Measurements from ENCODE around the gene HES4.
A peak's percentile ranks its signal among the peaks of the same experiment; 100 is the strongest.
"Not testable (repeated sequence)": the region's sequence is repeated elsewhere in the genome, so short reads cannot be mapped to it uniquely, and the experiment has no call there.

The HES4 gene

GRCh38 chr1:1021920-1022259 is 22.0 kb upstream of the HES4 start:
- Histone ChIP-seq H3K4me3 (ENCODE audit: low read length) (no peak overlapping the region), H3K27ac (ENCODE audit: low read length) (no peak overlapping the region), H3K4me1 (ENCODE audit: insufficient read depth, low read length) (peaks cover 25% of the 10 kb centered on the region), H3K36me3 (ENCODE audit: insufficient read depth, low read depth, low read length) (peaks cover 21% of the 10 kb centered on the region; the same call in 1 of the 2 replicates), H3K27me3 (ENCODE audit: insufficient read depth, low read length) (no peaks in the 10 kb centered on the region; the same call in 1 of the 2 replicates), H3K9ac (ENCODE audit: low read depth, low read length) (no peak overlapping the region), H3K9me3 (ENCODE audit: insufficient read depth, low read depth, low read length) (no peaks in the 10 kb centered on the region)

GRCh38 chr1:1021010-1021919 is 21.4 kb upstream of the HES4 start:
- H3K9ac ChIP-seq (ENCODE audit: low read depth, low read length): peak overlapping the region; percentile 45; the same call in 1 of the 2 replicates
- no peaks in the 10 kb centered on the region for H3K9me3 ChIP-seq (ENCODE audit: insufficient read depth, low read depth, low read length)
- H3K4me1 ChIP-seq (ENCODE audit: insufficient read depth, low read length): peaks cover 22% of the 10 kb centered on the region
- no peaks in the 10 kb centered on the region; the same call in 1 of the 2 replicates for H3K27me3 ChIP-seq (ENCODE audit: insufficient read depth, low read length)
- peaks cover 21% of the 10 kb centered on the region; the same call in 1 of the 2 replicates for H3K36me3 ChIP-seq (ENCODE audit: insufficient read depth, low read depth, low read length)
- H3K27ac ChIP-seq (ENCODE audit: low read length): no peak overlapping the region
- H3K4me3 ChIP-seq (ENCODE audit: low read length): peak overlapping the region; percentile 66

GRCh38 chr1:1020415-1021009 is 20.6 kb upstream of the HES4 start:
- no peaks in the 10 kb centered on the region for H3K9me3 ChIP-seq (ENCODE audit: insufficient read depth, low read depth, low read length)
- H3K36me3 ChIP-seq (ENCODE audit: insufficient read depth, low read depth, low read length): peaks cover 17% of the 10 kb centered on the region; the same call in 1 of the 2 replicates
- H3K9ac ChIP-seq (ENCODE audit: low read depth, low read length): peak overlapping the region; percentile 45; the same call in 1 of the 2 replicates
- peaks cover 22% of the 10 kb centered on the region for H3K4me1 ChIP-seq (ENCODE audit: insufficient read depth, low read length)
- no peaks in the 10 kb centered on the region; the same call in 1 of the 2 replicates for H3K27me3 ChIP-seq (ENCODE audit: insufficient read depth, low read length)
- peak overlapping the region; percentile 66; the same call in 1 of the 2 replicates for H3K4me3 ChIP-seq (ENCODE audit: low read length)
- H3K27ac ChIP-seq (ENCODE audit: low read length): no peak overlapping the region

GRCh38 chr1:1020000-1020404 is 20.1 kb upstream of the HES4 start, which contains the start of gene AGRN:
TSS of gene AGRN (plus strand) at chr1:1020120. CDS start at chr1:1020173, 53 bp downstream.
- peak within 1 kb of the TSS; percentile 45; the same call in 1 of the 2 replicates for H3K9ac ChIP-seq (ENCODE audit: low read depth, low read length)
- peaks cover 17% of the 10 kb centered on the region; the same call in 1 of the 2 replicates for H3K36me3 ChIP-seq (ENCODE audit: insufficient read depth, low read depth, low read length)
- no peaks in the 10 kb centered on the region; the same call in 1 of the 2 replicates for H3K27me3 ChIP-seq (ENCODE audit: insufficient read depth, low read length)
- H3K27ac ChIP-seq (ENCODE audit: low read length): no peak within 1 kb of the TSS
- H3K4me3 ChIP-seq (ENCODE audit: low read length): peak within 1 kb of the TSS; percentile 66
- no peaks in the 10 kb centered on the region for H3K9me3 ChIP-seq (ENCODE audit: insufficient read depth, low read depth, low read length)
- H3K4me1 ChIP-seq (ENCODE audit: insufficient read depth, low read length): peaks cover 17% of the 10 kb centered on the region

- Histone ChIP-seq H3K9ac (ENCODE audit: low read depth, low read length) (no peak overlapping the region), H3K9me3 (ENCODE audit: insufficient read depth, low read depth, low read length) (no peaks in the 10 kb centered on the region), H3K27me3 (ENCODE audit: insufficient read depth, low read length) (peaks cover 2% of the 10 kb centered on the region; the same call in 1 of the 2 replicates), H3K27ac (ENCODE audit: low read length) (no peak overlapping the region), H3K4me1 (ENCODE audit: insufficient read depth, low read length) (peaks cover 16% of the 10 kb centered on the region), H3K36me3 (ENCODE audit: insufficient read depth, low read depth, low read length) (peaks cover 17% of the 10 kb centered on the region; the same call in 1 of the 2 replicates), H3K4me3 (ENCODE audit: low read length) (no peak overlapping the region)
Observed at GRCh38 chr1:1019122-1019999, 19.5 kb upstream of the HES4 start.

- Histone ChIP-seq H3K36me3 (ENCODE audit: insufficient read depth, low read depth, low read length) (peaks cover 14% of the 10 kb centered on the region; the same call in 1 of the 2 replicates), H3K27me3 (ENCODE audit: insufficient read depth, low read length) (peaks cover 13% of the 10 kb centered on the region; the same call in 1 of the 2 replicates), H3K4me1 (ENCODE audit: insufficient read depth, low read length) (peaks cover 14% of the 10 kb centered on the region; the same call in 1 of the 2 replicates)
- H3K4me3 ChIP-seq (ENCODE audit: low read length); H3K9me3 ChIP-seq (ENCODE audit: insufficient read depth, low read depth, low read length); H3K9ac ChIP-seq (ENCODE audit: low read depth, low read length); H3K27ac ChIP-seq (ENCODE audit: low read length): not testable (repeated sequence)
Observed at GRCh38 chr1:1018321-1018685, 18.4 kb upstream of the HES4 start.

GRCh38 chr1:1017397-1018320 is 17.8 kb upstream of the HES4 start:
- H3K9ac ChIP-seq (ENCODE audit: low read depth, low read length); H3K4me3 ChIP-seq (ENCODE audit: low read length); H3K36me3 ChIP-seq (ENCODE audit: insufficient read depth, low read depth, low read length); H3K9me3 ChIP-seq (ENCODE audit: insufficient read depth, low read depth, low read length); H3K27ac ChIP-seq (ENCODE audit: low read length): not testable (repeated sequence)
- H3K4me1 ChIP-seq (ENCODE audit: insufficient read depth, low read length): peaks cover 14% of the 10 kb centered on the region; the same call in 1 of the 2 replicates
- peaks cover 13% of the 10 kb centered on the region; the same call in 1 of the 2 replicates for H3K27me3 ChIP-seq (ENCODE audit: insufficient read depth, low read length)

- Histone ChIP-seq H3K4me1 (ENCODE audit: insufficient read depth, low read length) (peaks cover 9% of the 10 kb centered on the region; the same call in 1 of the 2 replicates), H3K4me3 (ENCODE audit: low read length) (peak overlapping the region; percentile 57; the same call in 1 of the 2 replicates), H3K9ac (ENCODE audit: low read depth, low read length) (peak overlapping the region; percentile 41; the same call in 1 of the 2 replicates), H3K36me3 (ENCODE audit: insufficient read depth, low read depth, low read length) (no peaks in the 10 kb centered on the region), H3K27me3 (ENCODE audit: insufficient read depth, low read length) (peaks cover 13% of the 10 kb centered on the region; the same call in 1 of the 2 replicates), H3K27ac (ENCODE audit: low read length) (no peak overlapping the region), H3K9me3 (ENCODE audit: insufficient read depth, low read depth, low read length) (no peaks in the 10 kb centered on the region)
Observed at GRCh38 chr1:1014799-1015681, 15.1 kb upstream of the HES4 start.

- Histone ChIP-seq H3K27me3 (ENCODE audit: insufficient read depth, low read length) (peaks cover 13% of the 10 kb centered on the region; the same call in 1 of the 2 replicates), H3K9ac (ENCODE audit: low read depth, low read length) (peak overlapping the region; percentile 85; the same call in 1 of the 2 replicates), H3K4me3 (ENCODE audit: low read length) (peak overlapping the region; percentile 57), H3K36me3 (ENCODE audit: insufficient read depth, low read depth, low read length) (no peaks in the 10 kb centered on the region), H3K9me3 (ENCODE audit: insufficient read depth, low read depth, low read length) (no peaks in the 10 kb centered on the region), H3K27ac (ENCODE audit: low read length) (no peak overlapping the region), H3K4me1 (ENCODE audit: insufficient read depth, low read length) (peaks cover 9% of the 10 kb centered on the region; the same call in 1 of the 2 replicates)
Observed at GRCh38 chr1:1013922-1014648, 14.2 kb upstream of the HES4 start.

Measured in iPS-20b (cell line).